ENCODE data around the gene PAPLN.

Gene PAPLN

GRCh38 chr14:73258845-73259611 is 21.7 kb downstream of the PAPLN start:
- no peak for DNase-seq
- no peaks in the 10 kb centered on the region for H3K27me3 ChIP-seq (ENCODE audit: insufficient read depth, low read depth, severe bottlenecking)
- H3K27ac ChIP-seq: no peak overlapping the region
- TF ChIP-seq, protein P1, sequence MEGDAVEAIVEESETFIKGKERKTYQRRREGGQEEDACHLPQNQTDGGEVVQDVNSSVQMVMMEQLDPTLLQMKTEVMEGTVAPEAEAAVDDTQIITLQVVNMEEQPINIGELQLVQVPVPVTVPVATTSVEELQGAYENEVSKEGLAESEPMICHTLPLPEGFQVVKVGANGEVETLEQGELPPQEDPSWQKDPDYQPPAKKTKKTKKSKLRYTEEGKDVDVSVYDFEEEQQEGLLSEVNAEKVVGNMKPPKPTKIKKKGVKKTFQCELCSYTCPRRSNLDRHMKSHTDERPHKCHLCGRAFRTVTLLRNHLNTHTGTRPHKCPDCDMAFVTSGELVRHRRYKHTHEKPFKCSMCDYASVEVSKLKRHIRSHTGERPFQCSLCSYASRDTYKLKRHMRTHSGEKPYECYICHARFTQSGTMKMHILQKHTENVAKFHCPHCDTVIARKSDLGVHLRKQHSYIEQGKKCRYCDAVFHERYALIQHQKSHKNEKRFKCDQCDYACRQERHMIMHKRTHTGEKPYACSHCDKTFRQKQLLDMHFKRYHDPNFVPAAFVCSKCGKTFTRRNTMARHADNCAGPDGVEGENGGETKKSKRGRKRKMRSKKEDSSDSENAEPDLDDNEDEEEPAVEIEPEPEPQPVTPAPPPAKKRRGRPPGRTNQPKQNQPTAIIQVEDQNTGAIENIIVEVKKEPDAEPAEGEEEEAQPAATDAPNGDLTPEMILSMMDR (IDR thresholded peaks at IDR 0.05; ENCODE audit: low read depth, low read length): no peak
- H3K9me3 ChIP-seq (ENCODE audit: severe bottlenecking): no peaks in the 10 kb centered on the region
- H3K36me3 ChIP-seq: no peaks in the 10 kb centered on the region
- no peak overlapping the region for H3K4me3 ChIP-seq (ENCODE audit: low read depth, low read length)

DNA sequence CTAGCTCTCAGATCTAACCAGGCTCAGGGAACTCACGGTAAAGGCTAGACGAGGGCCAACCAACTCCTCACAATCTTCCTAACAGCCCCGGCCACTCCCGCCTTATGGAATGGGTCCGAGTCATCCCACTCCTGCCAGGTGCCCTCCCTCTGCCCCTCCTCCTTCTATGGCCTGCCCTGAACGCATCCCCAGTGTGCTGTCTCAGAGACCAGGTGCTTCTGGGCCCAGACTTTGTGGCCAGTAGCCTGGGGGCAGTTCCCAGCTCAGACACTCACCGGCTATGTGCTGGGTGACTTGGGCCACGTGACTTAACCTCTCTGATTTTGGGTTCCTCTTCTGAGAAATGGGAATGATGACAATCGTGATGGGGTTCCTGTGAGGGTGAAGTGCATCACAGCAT is 22.5 kb downstream of the PAPLN start:
- no peaks in the 10 kb centered on the region for H3K36me3 ChIP-seq
- no peak overlapping the region for H3K27ac ChIP-seq
- no peak overlapping the region for H3K4me3 ChIP-seq (ENCODE audit: low read depth, low read length)
- H3K27me3 ChIP-seq (ENCODE audit: insufficient read depth, low read depth, severe bottlenecking): no peaks in the 10 kb centered on the region
- DNase-seq: no peak
- no peaks in the 10 kb centered on the region for H3K9me3 ChIP-seq (ENCODE audit: severe bottlenecking)
- TF ChIP-seq, protein P1 (IDR thresholded peaks at IDR 0.05; ENCODE audit: low read depth, low read length): no peak

DNA sequence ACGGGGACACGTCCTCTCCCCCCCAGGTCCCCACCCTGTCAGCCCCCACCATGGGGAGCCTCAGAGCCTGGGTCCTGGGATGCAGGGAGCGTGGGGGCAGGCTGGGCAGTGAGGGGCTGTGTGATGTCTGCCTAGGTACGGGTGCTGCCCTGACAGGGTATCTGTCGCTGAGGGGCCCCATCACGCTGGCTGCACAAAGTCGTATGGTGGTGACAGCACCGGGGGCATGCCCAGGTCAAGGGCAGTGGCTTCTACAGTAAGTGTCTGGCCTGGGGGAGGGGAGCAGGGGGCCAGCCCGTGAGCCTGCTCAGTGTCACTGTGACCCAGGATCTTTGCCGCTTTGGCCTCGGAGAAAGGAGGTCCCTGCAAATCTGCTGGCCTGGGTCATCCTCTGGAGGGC is 23.3 kb downstream of the PAPLN start:
- Histone ChIP-seq H3K4me3 (ENCODE audit: low read depth, low read length) (no peak overlapping the region), H3K27me3 (ENCODE audit: insufficient read depth, low read depth, severe bottlenecking) (no peaks in the 10 kb centered on the region), H3K27ac (no peak overlapping the region), H3K36me3 (no peaks in the 10 kb centered on the region), H3K9me3 (ENCODE audit: severe bottlenecking) (no peaks in the 10 kb centered on the region)
- TF ChIP-seq, protein P1 (IDR thresholded peaks at IDR 0.05; ENCODE audit: low read depth, low read length): no peak
- no peak for DNase-seq

- Histone ChIP-seq H3K27ac (no peak overlapping the region), H3K36me3 (no peaks in the 10 kb centered on the region), H3K27me3 (ENCODE audit: insufficient read depth, low read depth, severe bottlenecking) (no peaks in the 10 kb centered on the region), H3K9me3 (ENCODE audit: severe bottlenecking) (no peaks in the 10 kb centered on the region), H3K4me3 (ENCODE audit: low read depth, low read length) (no peak overlapping the region)
- no peak for DNase-seq
- TF ChIP-seq, protein P1 (IDR thresholded peaks at IDR 0.05; ENCODE audit: low read depth, low read length): no peak
Observed at GRCh38 chr14:73261075-73261474, 23.8 kb downstream of the PAPLN start.

- Histone ChIP-seq H3K4me3 (ENCODE audit: low read depth, low read length) (no peak overlapping the region), H3K27me3 (ENCODE audit: insufficient read depth, low read depth, severe bottlenecking) (no peaks in the 10 kb centered on the region), H3K27ac (no peak overlapping the region), H3K9me3 (ENCODE audit: severe bottlenecking) (no peaks in the 10 kb centered on the region), H3K36me3 (no peaks in the 10 kb centered on the region)
- TF ChIP-seq, protein P1 (IDR thresholded peaks at IDR 0.05; ENCODE audit: low read depth, low read length): no peak
- no peak for DNase-seq
Observed at GRCh38 chr14:73261520-73262426, 24.5 kb downstream of the PAPLN start.

Measured in WERI-Rb-1 (cell line).